A549 (cell line): ENCODE results near the gene TIMP3.

Experiments
- CTCF ChIP-seq: fragments of >200 bp; sonication (Bioruptor Twin); formaldehyde crosslinking; IDR thresholded peaks from 3 replicates; pipeline ENCODE4 v1.5.1; 2016
- EHF ChIP-seq: fragments of 250-450 bp; sonication (Bioruptor Pico); IDR thresholded peaks from 2 replicates; pipeline ENCODE4 v1.5.0; 2020; ENCODE audit warnings: mild to moderate bottlenecking
- EP300 ChIP-seq, 2 experiments: fragments of >200 bp; sonication (Bioruptor Twin); formaldehyde crosslinking; IDR thresholded peaks; 2 replicates in 1 of 2; 3 replicates in 1 of 2; pipeline ENCODE4 v1.6.1; 2016 to 2017
- GATA3 ChIP-seq: IDR thresholded peaks from 2 replicates; pipeline ENCODE4 v1.6.1; 2012; ENCODE audit warnings: borderline replicate concordance
- HOXB13 ChIP-seq: fragments of 250-450 bp; sonication (Bioruptor Pico); IDR thresholded peaks from 2 replicates; pipeline ENCODE4 v1.5.0; 2020; ENCODE audit warnings: low read depth, mild to moderate bottlenecking, moderate library complexity
- MAX ChIP-seq: IDR thresholded peaks from 2 replicates; pipeline ENCODE4 v1.6.1; 2012
- MYC ChIP-seq: IDR thresholded peaks from 2 replicates; pipeline ENCODE4 v1.6.1; 2012; ENCODE audit warnings: mild to moderate bottlenecking, inconsistent platforms, low read length, improper control_type of control experiment, borderline replicate concordance
- NFE2L2 ChIP-seq: fragments of 150-350 bp; conservative IDR thresholded peaks from 2 replicates; pipeline ENCODE4 v1.6.1; 2014; ENCODE audit warnings: low read length
- PBX3 ChIP-seq: IDR thresholded peaks from 2 replicates; pipeline ENCODE4 v1.6.1; 2012
- POLR2A ChIP-seq: IDR thresholded peaks from 2 replicates; pipeline ENCODE4 v1.6.1; 2012; ENCODE audit warnings: mild to moderate bottlenecking, low read length
- RFX5 ChIP-seq: fragments of 450-650 bp; IDR thresholded peaks from 2 replicates; pipeline ENCODE4 v1.7.1; 2014; ENCODE audit warnings: antibody characterized with exemption, mild to moderate bottlenecking, moderate library complexity
- TF ChIP-seq, protein P1 (sequence below): fragments of 250-450 bp; sonication (Bioruptor Pico); IDR thresholded peaks from 2 replicates; pipeline ENCODE4 v1.5.0; 2020; ENCODE audit warnings: low read depth, mild to moderate bottlenecking, moderate library complexity

GRCh38 chr22:32776397-32776796 is 25.1 kb upstream of the TIMP3 start:
- TF ChIP-seq CTCF (no peak), PBX3 (no peak), EHF (CRISPR knock-in tag) (no peak), RFX5 (no peak), MAX (no peak), NFE2L2 (no peak), MYC (no peak), POLR2A (no peak), HOXB13 (CRISPR knock-in tag) (no peak), EP300 (IDR thresholded peaks at IDR 0.05) (no peak), GATA3 (no peak)
- TF ChIP-seq, protein P1, sequence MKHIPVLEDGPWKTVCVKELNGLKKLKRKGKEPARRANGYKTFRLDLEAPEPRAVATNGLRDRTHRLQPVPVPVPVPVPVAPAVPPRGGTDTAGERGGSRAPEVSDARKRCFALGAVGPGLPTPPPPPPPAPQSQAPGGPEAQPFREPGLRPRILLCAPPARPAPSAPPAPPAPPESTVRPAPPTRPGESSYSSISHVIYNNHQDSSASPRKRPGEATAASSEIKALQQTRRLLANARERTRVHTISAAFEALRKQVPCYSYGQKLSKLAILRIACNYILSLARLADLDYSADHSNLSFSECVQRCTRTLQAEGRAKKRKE (CRISPR knock-in tag) = no peak
